H9 (cell line): Measurements from ENCODE around the gene CLIP4. TPM values are rescaled to one million over a fixed set of nuclear protein-coding genes. Genes with fewer than 3 reads are reported as not detected.

Experiments
- DNase-seq: peaks from one replicate; pipeline ENCODE4 v3.0.0-alpha.2; 2017
- H2AFZ ChIP-seq: one replicate; pipeline ENCODE4 v1.6.1; 2013; ENCODE audit warnings: mild to moderate bottlenecking, low read length, control low read depth, moderate library complexity
- H2AK5ac ChIP-seq: 2 replicates; pipeline ENCODE4 v1.6.1; 2013; ENCODE audit warnings: low read length, control low read depth, mixed read lengths; ENCODE audit not compliant: insufficient read length
- H2BK120ac ChIP-seq: one replicate; pipeline ENCODE4 v1.6.1; 2013; ENCODE audit warnings: low read depth, mild to moderate bottlenecking, low read length, control low read depth, inconsistent platforms; ENCODE audit not compliant: poor library complexity, severe bottlenecking
- H2BK12ac ChIP-seq: 2 replicates; pipeline ENCODE4 v1.6.1; 2013; ENCODE audit warnings: low read length, control low read depth, mixed read lengths, low read depth; ENCODE audit not compliant: insufficient read length
- H2BK15ac ChIP-seq: 2 replicates; pipeline ENCODE4 v1.6.1; 2013; ENCODE audit warnings: low read depth, low read length, control low read depth
- H2BK20ac ChIP-seq: one replicate; pipeline ENCODE4 v1.6.1; 2013; ENCODE audit warnings: low read depth, mild to moderate bottlenecking, low read length, control low read depth, inconsistent platforms; ENCODE audit not compliant: poor library complexity, severe bottlenecking
- H2BK5ac ChIP-seq: 2 replicates; pipeline ENCODE4 v1.6.1; 2013; ENCODE audit warnings: low read length, control low read depth, mixed read lengths; ENCODE audit not compliant: insufficient read length
- H3K14ac ChIP-seq: 2 replicates; pipeline ENCODE4 v1.6.1; 2013; ENCODE audit warnings: low read length, control low read depth; ENCODE audit not compliant: insufficient read depth
- H3K18ac ChIP-seq: 2 replicates; pipeline ENCODE4 v1.6.1; 2013; ENCODE audit warnings: low read depth, mild to moderate bottlenecking, mixed read lengths, low read length, control low read depth; ENCODE audit not compliant: insufficient read length
- H3K23ac ChIP-seq: 2 replicates; pipeline ENCODE4 v1.6.1; 2013; ENCODE audit warnings: low read length, control low read depth, mixed read lengths, low read depth; ENCODE audit not compliant: insufficient read length
- H3K23me2 ChIP-seq: 2 replicates; pipeline ENCODE4 v1.6.1; 2013; ENCODE audit warnings: low read depth, mild to moderate bottlenecking, mixed read lengths, low read length, control low read depth; ENCODE audit not compliant: insufficient read length, poor library complexity, severe bottlenecking
- H3K27ac ChIP-seq: 2 replicates; pipeline ENCODE4 v1.5.1; 2013; ENCODE audit warnings: low read length, control low read depth, mixed read lengths, low read depth; ENCODE audit not compliant: insufficient read length
- H3K27me3 ChIP-seq: 2 replicates; pipeline ENCODE4 v1.6.1; 2013; ENCODE audit warnings: low read length, control low read depth, inconsistent platforms; ENCODE audit not compliant: insufficient read depth
- H3K4ac ChIP-seq: 2 replicates; pipeline ENCODE4 v1.6.1; 2013; ENCODE audit warnings: low read depth, mild to moderate bottlenecking, control low read depth, inconsistent platforms, low read length, moderate library complexity
- H3K4me1 ChIP-seq: 2 replicates; pipeline ENCODE4 v1.6.1; 2013; ENCODE audit warnings: low read length, control low read depth, inconsistent platforms; ENCODE audit not compliant: insufficient read depth
- H3K4me2 ChIP-seq: 2 replicates; pipeline ENCODE4 v1.6.1; 2013; ENCODE audit warnings: low read length, control low read depth, mixed read lengths; ENCODE audit not compliant: insufficient read length, insufficient read depth
- H3K56ac ChIP-seq: 2 replicates; pipeline ENCODE4 v1.6.1; 2013; ENCODE audit warnings: low read depth, mild to moderate bottlenecking, mixed read lengths, low read length, control low read depth; ENCODE audit not compliant: insufficient read length
- H3K79me1 ChIP-seq: 2 replicates; pipeline ENCODE4 v1.6.1; 2013; ENCODE audit warnings: low read depth, mild to moderate bottlenecking, moderate library complexity, low read length, control low read depth, inconsistent platforms; ENCODE audit not compliant: insufficient read depth, poor library complexity, severe bottlenecking
- H3K79me2 ChIP-seq: 2 replicates; pipeline ENCODE4 v1.6.1; 2013; ENCODE audit warnings: low read length, control low read depth, inconsistent platforms; ENCODE audit not compliant: insufficient read depth
- H3K9ac ChIP-seq: 2 replicates; pipeline ENCODE4 v1.6.1; 2013; ENCODE audit warnings: low read length, control low read depth, mixed read lengths; ENCODE audit not compliant: insufficient read length; ENCODE audit errors: extremely low read depth
- H3K9me3 ChIP-seq: one replicate; pipeline ENCODE4 v1.6.1; 2013; ENCODE audit warnings: low read depth, low read length, inconsistent platforms; ENCODE audit not compliant: control insufficient read depth
- H3T11ph ChIP-seq: one replicate; pipeline ENCODE4 v1.6.1; 2013; ENCODE audit warnings: mild to moderate bottlenecking, low read length, control low read depth, inconsistent platforms
- H4K20me1 ChIP-seq: one replicate; pipeline ENCODE4 v1.6.1; 2013; ENCODE audit not compliant: control insufficient read depth, insufficient read length, insufficient read depth
- H4K5ac ChIP-seq: 2 replicates; pipeline ENCODE4 v1.6.1; 2013; ENCODE audit warnings: low read depth, mild to moderate bottlenecking, mixed read lengths, low read length, control low read depth; ENCODE audit not compliant: insufficient read length
- H4K8ac ChIP-seq: replicated peaks from 2 replicates; pipeline ENCODE4 v1.6.1; 2013; ENCODE audit warnings: low read length, control low read depth, mixed read lengths, low read depth; ENCODE audit not compliant: insufficient read length
- H4K91ac ChIP-seq: 2 replicates; pipeline ENCODE4 v1.6.1; 2013; ENCODE audit warnings: low read depth, mild to moderate bottlenecking, moderate library complexity, mixed read lengths, low read length, control low read depth; ENCODE audit not compliant: insufficient read length
- H3K27ac Mint-ChIP-seq, 3 experiments: 2 replicates in 2 of 3; 3 replicates in 1 of 3; pipeline ENCODE4 v1.8.0; 2020 to 2021; ENCODE audit warnings: mixed read lengths in 3 of 3, mild to moderate bottlenecking in 1 of 3, moderate library complexity in 1 of 3
- H3K27me3 Mint-ChIP-seq: 2 replicates; pipeline ENCODE4 v1.8.0; 2021; ENCODE audit warnings: low read depth, mild to moderate bottlenecking, moderate library complexity, mixed read lengths
- H3K36me3 Mint-ChIP-seq, 3 experiments: 2 replicates in 2 of 3; 3 replicates in 1 of 3; pipeline ENCODE4 v1.8.0; 2020 to 2021; ENCODE audit warnings: low read depth in 3 of 3, mixed read lengths in 3 of 3; ENCODE audit not compliant: insufficient read depth in 1 of 3
- H3K4me1 Mint-ChIP-seq, 2 experiments: 2 replicates each; pipeline ENCODE4 v1.8.0; 2020; ENCODE audit warnings: mixed read lengths in 2 of 2
- H3K4me3 Mint-ChIP-seq, 2 experiments: 2 replicates in 1 of 2; 3 replicates in 1 of 2; pipeline ENCODE4 v1.8.0; 2020 to 2021; ENCODE audit warnings: mild to moderate bottlenecking in 2 of 2, mixed read lengths in 2 of 2, moderate library complexity in 1 of 2
- H3K9me3 Mint-ChIP-seq, 2 experiments: 2 replicates in 1 of 2; 3 replicates in 1 of 2; pipeline ENCODE4 v1.8.0; 2020; ENCODE audit warnings: mild to moderate bottlenecking in 2 of 2, mixed read lengths in 2 of 2, moderate library complexity in 1 of 2
- WGBS: extraction: QIAGEN DNeasy Blood & Tissue Kit; methylation state at CpG from one replicate; pipeline ENCODE4 v1.1.7; 2013; ENCODE audit warnings: missing lambda C conversion rate, low lambda C conversion rate, mixed read lengths; ENCODE audit not compliant: insufficient read length; ENCODE audit errors: extremely low coverage; 5-methylcytosine and 5-hydroxymethylcytosine counted together
- total RNA-seq: library from RNA; stranded (reverse); gene quantifications from 2 replicates; pipeline ENCODE4 v1.2.1, GENCODE V29; 2021
- TF ChIP-seq, protein P1 (sequence below): fragments of 200-600 bp; sonication (generic); conservative IDR thresholded peaks from 3 replicates; pipeline ENCODE4 v1.8.0; 2021; ENCODE audit warnings: antibody characterized with exemption, mild to moderate bottlenecking

The CLIP4 gene
- total RNA-seq, 1 experiment from 2014 or later: 0.66 TPM

DNA sequence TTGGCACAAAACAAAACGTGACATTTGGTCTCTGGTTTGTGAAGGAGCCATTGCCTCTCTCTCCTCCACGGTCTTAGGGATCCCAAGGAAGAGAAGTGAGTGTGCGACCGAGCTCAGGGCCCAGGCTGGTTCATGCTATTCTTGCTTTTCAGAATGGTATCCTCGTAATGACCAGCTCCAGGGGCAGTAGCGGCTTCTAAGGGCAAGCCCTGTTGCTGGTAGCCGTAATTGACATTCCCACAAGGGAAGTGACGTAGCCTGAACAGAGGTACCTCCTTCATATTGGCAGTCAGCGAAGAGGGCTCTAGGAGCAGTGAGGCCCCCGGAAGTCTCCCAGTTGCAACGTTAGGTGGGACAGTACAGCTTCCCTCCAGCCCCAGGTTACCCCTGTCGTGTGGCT lies 77.9 kb downstream of the CLIP4 start:
- Histone ChIP-seq H3K18ac (no peak overlapping the region), H3K9me3 (no peaks in the 10 kb centered on the region), H4K5ac (no peak overlapping the region), H3K79me2 (no peaks in the 10 kb centered on the region), H2BK12ac (no peak overlapping the region), H3K27ac (no peak overlapping the region), H2AK5ac (no peak overlapping the region), H4K8ac (no peak overlapping the region), H2BK20ac (no peak overlapping the region), H3K9ac (no peak overlapping the region), H3K14ac (no peak overlapping the region), H3K4me2 (no peak overlapping the region), H4K20me1 (no peaks in the 10 kb centered on the region), H3K23ac (no peak overlapping the region), H3K23me2 (no peaks in the 10 kb centered on the region), H2BK15ac (no peak overlapping the region), H3K27me3 (no peaks in the 10 kb centered on the region), H3K79me1 (no peaks in the 10 kb centered on the region), H2AFZ (no peak overlapping the region), H3K4me1 (no peaks in the 10 kb centered on the region), H4K91ac (no peak overlapping the region), H3K4ac (no peak overlapping the region), H2BK120ac (no peak overlapping the region), H3T11ph (no peak overlapping the region), H2BK5ac (no peak overlapping the region), H3K56ac (no peak overlapping the region)
- no peak overlapping the region for H3K27ac Mint-ChIP-seq
- H3K4me3 Mint-ChIP-seq: no peak overlapping the region
- no peaks in the 10 kb centered on the region for H3K36me3 Mint-ChIP-seq
- no peak for DNase-seq
- peaks cover 0 to under 1% of the 10 kb centered on the region in 2 experiments; a peak in 2 of 5 replicates for H3K9me3 Mint-ChIP-seq
- peaks cover 6% of the 10 kb centered on the region for H3K27me3 Mint-ChIP-seq
- 0 out of 4 replicates have a peak, but pooled peaks cover 0 to 2% of the 10 kb centered on the region in 2 experiments for H3K4me1 Mint-ChIP-seq
- TF ChIP-seq, protein P1, sequence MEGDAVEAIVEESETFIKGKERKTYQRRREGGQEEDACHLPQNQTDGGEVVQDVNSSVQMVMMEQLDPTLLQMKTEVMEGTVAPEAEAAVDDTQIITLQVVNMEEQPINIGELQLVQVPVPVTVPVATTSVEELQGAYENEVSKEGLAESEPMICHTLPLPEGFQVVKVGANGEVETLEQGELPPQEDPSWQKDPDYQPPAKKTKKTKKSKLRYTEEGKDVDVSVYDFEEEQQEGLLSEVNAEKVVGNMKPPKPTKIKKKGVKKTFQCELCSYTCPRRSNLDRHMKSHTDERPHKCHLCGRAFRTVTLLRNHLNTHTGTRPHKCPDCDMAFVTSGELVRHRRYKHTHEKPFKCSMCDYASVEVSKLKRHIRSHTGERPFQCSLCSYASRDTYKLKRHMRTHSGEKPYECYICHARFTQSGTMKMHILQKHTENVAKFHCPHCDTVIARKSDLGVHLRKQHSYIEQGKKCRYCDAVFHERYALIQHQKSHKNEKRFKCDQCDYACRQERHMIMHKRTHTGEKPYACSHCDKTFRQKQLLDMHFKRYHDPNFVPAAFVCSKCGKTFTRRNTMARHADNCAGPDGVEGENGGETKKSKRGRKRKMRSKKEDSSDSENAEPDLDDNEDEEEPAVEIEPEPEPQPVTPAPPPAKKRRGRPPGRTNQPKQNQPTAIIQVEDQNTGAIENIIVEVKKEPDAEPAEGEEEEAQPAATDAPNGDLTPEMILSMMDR: no peak
- no CpG with 5 or more reads among the region's 12 CpGs for WGBS
